Measurements from ENCODE around the gene UBE3A.

UBE3A gene

DNA sequence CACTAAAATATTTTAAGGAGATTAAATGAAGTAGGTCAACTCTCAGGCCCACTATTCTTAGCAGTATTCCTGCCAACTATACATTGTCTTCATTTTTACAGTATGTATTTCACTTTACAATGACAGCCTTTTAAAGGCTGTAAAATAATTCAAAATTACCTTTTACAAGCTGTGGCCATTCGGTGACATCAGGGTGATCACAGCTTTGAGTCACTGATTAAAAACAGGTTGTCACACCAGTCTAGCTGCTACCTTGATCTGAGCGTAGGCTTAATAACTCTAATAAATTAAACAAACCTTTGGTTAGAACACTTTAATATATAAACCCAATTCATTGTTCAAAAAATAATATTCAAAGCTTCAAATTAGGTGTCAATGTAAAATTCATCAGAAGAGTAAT lies 29.9 kb downstream of the UBE3A start:
- in situ Hi-C loops (cut with MboI; ENCODE audit: low pct_unique_long_range_greater_than_20kb, low sequenced_read_pairs, unreplicated experiment) = no loop called here
- TF ChIP-seq, protein P1, sequence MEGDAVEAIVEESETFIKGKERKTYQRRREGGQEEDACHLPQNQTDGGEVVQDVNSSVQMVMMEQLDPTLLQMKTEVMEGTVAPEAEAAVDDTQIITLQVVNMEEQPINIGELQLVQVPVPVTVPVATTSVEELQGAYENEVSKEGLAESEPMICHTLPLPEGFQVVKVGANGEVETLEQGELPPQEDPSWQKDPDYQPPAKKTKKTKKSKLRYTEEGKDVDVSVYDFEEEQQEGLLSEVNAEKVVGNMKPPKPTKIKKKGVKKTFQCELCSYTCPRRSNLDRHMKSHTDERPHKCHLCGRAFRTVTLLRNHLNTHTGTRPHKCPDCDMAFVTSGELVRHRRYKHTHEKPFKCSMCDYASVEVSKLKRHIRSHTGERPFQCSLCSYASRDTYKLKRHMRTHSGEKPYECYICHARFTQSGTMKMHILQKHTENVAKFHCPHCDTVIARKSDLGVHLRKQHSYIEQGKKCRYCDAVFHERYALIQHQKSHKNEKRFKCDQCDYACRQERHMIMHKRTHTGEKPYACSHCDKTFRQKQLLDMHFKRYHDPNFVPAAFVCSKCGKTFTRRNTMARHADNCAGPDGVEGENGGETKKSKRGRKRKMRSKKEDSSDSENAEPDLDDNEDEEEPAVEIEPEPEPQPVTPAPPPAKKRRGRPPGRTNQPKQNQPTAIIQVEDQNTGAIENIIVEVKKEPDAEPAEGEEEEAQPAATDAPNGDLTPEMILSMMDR (IDR thresholded peaks at IDR 0.05; ENCODE audit: extremely low read depth, insufficient read depth, missing control alignments) = no peak
- DNase-seq (ENCODE audit: low spot score) = no peak

DNA sequence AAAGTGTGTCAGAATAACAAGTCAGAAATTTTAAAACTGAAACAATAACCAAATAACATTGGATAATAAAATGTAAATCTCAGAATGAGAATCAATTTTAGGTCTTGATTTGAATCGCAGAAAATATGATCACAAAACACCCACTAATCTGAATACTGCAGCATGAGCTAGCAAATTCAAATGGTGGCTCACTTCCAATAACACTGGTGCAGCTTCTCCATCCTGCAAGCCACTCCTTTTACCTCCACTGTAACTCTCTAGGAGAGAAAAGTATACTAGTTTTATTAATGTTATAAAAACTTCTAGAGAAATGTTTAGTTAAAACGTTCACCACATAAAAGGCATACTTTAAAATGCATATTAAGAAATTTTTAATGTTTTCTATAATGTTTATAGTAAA lies 30.4 kb downstream of the UBE3A start:
- no peak for DNase-seq (ENCODE audit: low spot score)
- TF ChIP-seq, protein P1 (IDR thresholded peaks at IDR 0.05; ENCODE audit: extremely low read depth, insufficient read depth, missing control alignments) = no peak
- in situ Hi-C loops (cut with MboI; ENCODE audit: low pct_unique_long_range_greater_than_20kb, low sequenced_read_pairs, unreplicated experiment) = no loop called here

DNA sequence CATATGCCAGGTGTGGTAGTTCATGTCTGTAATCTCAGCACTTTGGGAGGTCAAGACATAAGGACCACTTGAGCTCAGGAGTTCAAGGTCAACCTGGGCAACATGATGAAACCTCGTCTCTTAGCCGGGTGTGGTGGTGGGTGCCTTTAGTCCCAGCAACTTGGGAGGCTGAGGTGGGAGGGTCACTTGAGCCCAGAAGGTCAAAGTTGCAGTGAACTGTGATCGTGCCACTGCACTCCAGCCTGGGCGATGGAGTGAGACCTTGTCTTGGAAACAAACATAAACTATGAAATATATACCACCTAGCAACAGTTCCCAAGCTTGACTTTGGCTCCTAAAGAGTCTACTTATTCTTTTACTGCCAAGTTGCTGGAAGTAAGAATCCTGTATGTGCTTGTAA lies 30.9 kb downstream of the UBE3A start:
- TF ChIP-seq, protein P1 (IDR thresholded peaks at IDR 0.05; ENCODE audit: extremely low read depth, insufficient read depth, missing control alignments) = no peak
- in situ Hi-C loops (cut with MboI; ENCODE audit: low pct_unique_long_range_greater_than_20kb, low sequenced_read_pairs, unreplicated experiment) = no loop called here
- no peak for DNase-seq (ENCODE audit: low spot score)

DNA sequence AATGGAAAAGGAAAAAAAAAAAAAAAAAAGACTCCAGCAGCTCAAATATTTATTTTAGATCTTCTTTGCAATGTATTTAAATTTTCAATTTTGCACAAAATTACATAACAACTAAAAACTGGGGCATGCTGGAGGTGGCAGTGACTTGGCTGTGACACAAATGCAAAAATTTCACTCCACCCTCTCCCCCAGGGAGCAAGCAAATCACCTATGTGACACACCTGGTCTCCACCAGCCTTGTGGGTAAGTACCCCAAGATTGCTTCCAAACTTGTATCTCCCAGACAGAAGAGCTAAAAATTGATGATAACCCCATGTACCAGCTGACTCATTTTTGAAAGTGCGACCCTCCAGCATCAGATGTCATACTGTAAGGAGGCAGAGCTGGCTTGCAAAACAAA lies 32.0 kb downstream of the UBE3A start:
- in situ Hi-C loops (cut with MboI; ENCODE audit: low pct_unique_long_range_greater_than_20kb, low sequenced_read_pairs, unreplicated experiment) = no loop called here
- TF ChIP-seq, protein P1 (IDR thresholded peaks at IDR 0.05; ENCODE audit: extremely low read depth, insufficient read depth, missing control alignments) = no peak
- DNase-seq (ENCODE audit: low spot score) = no peak

DNA sequence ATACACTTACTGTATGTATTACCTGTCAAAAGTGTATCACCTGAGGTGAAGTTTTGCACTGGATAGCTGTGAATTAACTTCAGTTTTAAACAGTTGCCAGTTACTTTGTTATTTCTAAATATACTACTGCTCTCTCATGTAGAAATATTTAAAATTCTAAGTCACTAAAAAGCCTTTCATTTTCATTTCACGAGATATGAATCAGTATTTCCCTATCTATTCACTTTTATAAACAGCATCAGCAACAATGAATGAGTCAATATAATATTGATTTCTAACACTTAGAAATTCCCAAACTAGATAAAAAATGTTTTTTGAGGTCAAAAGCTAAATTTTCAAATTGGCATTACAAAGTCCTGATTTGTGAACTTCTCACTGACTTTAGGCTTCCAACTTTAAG lies 32.6 kb downstream of the UBE3A start:
- no peak for DNase-seq (ENCODE audit: low spot score)
- TF ChIP-seq, protein P1 (IDR thresholded peaks at IDR 0.05; ENCODE audit: extremely low read depth, insufficient read depth, missing control alignments) = no peak
- in situ Hi-C loops (cut with MboI; ENCODE audit: low pct_unique_long_range_greater_than_20kb, low sequenced_read_pairs, unreplicated experiment) = no loop called here

DNA sequence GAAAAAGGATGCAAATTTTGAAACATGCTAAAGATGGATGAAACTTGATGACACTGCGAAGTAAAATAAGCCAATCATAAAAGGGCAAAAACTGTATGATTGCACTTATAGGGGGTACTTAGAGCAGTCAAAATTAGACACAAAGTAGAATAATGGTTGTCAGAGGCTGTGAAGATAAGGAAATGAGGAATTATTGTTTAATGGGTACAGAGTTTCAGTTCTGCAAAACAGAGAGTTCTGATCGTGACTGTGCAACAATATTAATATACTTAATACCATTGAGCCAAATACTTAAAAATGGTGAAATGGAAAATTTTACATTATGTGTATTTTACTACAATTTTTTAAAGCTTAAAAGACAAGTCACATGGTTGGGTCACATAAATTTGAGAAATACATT lies 35.1 kb downstream of the UBE3A start:
- TF ChIP-seq, protein P1 (IDR thresholded peaks at IDR 0.05; ENCODE audit: extremely low read depth, insufficient read depth, missing control alignments) = no peak
- DNase-seq (ENCODE audit: low spot score) = no peak
- in situ Hi-C loops (cut with MboI; ENCODE audit: low pct_unique_long_range_greater_than_20kb, low sequenced_read_pairs, unreplicated experiment) = no loop called here

DNA sequence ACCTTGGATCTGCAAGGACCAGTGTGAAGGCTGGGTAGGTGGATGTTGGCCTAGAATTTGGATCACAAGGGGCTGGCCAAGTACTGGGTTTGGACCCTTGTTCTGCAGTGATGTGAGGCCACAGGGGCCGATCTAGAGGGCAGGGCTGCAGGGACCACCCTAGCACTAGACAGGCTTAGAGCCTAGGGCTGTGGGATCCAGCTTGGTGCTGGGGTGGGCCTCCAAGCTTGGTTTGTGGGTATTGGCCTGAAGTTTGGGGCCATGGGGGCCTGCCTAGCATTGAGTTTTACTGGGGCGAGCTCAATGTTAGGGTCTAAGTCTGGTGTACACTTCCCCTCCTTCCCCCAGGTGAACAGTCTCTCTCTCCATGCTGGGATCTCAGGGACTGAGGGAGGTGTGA lies 36.5 kb downstream of the UBE3A start:
- in situ Hi-C loops (cut with MboI; ENCODE audit: low pct_unique_long_range_greater_than_20kb, low sequenced_read_pairs, unreplicated experiment) = no loop called here
- no peak for DNase-seq (ENCODE audit: low spot score)
- TF ChIP-seq, protein P1 (IDR thresholded peaks at IDR 0.05; ENCODE audit: extremely low read depth, insufficient read depth, missing control alignments) = no peak
